Retina (tissue), 1 donor: ENCODE results near the gene GTF2IRD2.
"Not testable (repeated sequence)": the region's sequence is repeated elsewhere in the genome, so short reads cannot be mapped to it uniquely, and the experiment has no call there.

ENCODE experiments used
- DNase-seq: peaks from one replicate; pipeline ENCODE4 v3.0.0-alpha.2; 2016

The GTF2IRD2 gene

DNA sequence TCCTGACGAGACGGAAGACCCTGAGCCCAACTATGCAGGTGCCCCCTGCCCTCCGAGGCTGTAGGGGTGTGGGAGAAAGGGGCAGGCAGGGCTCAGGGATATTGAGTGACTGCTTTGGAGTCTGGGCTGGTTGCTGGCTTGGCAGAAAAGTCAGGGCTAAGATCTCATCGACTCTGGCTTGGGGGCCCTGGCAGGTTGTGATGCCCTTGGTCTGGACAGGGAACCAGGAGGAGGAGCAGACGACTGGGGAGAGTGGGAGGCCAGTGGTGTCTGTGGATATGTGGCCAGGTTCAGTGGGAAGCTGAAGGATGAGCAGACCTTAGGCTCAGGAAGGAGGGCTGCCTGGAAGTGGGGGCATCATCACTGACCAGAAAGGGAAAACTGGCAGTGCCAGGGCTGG lies 67.8 kb downstream of the GTF2IRD2 start:
- DNase-seq: not testable (repeated sequence)

DNA sequence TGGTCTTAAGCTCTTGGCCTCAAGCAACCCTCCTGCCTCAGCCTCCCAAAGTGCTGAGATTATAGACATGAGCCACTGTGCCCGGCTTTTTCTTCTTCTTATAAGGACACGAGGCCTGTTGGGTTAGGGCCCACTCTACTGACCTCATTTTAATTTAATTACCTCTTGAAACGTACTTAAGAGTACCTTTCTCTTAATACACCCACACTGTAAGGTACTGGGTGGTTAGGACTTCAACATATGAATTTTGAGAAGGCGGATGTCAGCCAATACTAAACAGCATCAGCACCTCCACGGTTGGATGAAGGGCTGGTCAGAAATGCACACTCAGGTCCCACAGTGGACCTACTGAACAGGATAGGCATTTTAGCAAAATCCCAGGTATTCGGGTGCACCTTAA lies 69.7 kb downstream of the GTF2IRD2 start:
- DNase-seq: not testable (repeated sequence)

DNA sequence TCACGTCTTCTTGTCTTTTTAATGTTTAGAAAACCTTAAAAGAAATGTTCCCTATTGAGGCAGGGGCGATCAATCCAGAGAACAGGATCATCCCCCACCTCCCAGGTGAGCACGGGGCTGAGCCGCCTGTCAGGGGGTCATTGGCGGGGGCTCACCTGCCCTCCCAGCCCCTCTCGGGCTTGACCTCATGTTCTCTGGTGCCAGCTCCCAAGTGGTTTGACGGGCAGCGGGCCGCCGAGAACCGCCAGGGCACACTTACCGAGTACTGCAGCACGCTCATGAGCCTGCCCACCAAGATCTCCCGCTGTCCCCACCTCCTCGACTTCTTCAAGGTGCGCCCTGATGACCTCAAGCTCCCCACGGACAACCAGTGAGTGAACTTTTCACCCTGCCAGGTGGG lies 72.4 kb downstream of the GTF2IRD2 start:
- not testable (repeated sequence) for DNase-seq

DNA sequence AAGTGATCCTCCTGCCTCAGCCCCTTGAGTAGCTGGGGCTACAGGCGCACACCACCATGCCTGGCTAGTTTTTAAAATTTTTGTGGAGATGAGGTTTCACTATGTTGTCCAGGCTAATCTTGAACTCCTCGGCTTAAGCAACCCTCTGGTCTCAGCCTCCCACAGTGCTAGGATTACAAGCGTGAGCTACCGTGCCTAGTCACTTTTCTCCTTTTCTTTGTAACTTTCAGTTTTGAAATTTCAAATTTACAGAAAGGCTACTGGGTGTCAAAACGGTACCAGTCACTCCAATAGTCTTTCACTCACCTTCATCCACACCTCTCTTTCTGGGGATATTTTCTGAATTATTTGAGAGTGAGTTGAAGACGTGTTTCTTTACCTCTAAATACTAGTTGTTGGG lies 76.3 kb downstream of the GTF2IRD2 start:
- not testable (repeated sequence) for DNase-seq

DNA sequence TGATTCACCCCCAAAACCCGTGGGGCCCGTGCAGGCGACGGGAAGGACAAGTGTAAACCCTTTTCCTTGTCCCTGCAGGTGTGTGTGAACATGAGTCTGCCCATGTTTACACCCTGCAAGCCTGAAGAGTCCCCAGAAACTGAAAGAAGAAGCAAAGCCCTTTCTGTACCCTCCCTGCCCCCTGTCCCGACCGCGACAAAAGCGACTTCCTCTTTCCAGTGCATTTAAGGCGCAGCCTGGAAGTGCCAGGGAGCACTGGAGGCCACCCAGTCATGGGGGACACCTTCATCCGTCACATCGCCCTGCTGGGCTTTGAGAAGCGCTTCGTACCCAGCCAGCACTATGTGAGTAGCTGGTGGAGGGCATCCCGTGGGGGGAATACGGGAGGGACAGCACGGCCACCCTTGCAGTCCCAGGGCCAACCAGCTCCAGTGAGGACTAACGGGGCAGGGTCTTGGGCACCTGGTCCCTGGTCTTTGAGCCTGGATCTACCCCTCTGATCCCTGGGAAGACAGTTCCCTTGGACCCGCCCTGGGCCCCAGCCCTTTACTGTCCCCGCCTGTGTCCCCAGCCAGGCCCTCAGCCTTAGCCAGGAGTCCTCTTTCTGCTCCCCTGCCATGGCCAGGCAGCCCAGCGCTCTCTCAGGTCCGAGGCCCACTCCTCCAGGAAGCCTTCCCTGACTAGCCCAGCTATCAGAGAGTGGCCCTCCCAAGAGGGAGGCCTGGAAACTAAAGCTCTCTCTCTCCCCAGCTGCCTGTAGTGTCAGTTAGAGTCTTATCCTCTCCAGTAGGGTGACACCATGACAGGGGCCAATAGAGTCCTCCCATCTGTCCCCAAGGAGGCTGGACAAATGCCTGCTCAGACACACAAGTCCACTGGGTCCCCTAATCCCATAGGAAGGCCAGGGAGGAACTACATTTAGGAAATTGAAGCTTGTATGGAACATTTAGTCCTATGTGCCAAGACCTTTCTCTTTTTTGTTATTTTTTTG lies 77.3 kb downstream of the GTF2IRD2 start, which contains the start of gene NCF1:
Gene NCF1 (plus strand): TSS at position 252 of the 991 bp plus-strand sequence. CDS start 21 bp downstream, at position 273.
- DNase-seq: not testable (repeated sequence)

DNA sequence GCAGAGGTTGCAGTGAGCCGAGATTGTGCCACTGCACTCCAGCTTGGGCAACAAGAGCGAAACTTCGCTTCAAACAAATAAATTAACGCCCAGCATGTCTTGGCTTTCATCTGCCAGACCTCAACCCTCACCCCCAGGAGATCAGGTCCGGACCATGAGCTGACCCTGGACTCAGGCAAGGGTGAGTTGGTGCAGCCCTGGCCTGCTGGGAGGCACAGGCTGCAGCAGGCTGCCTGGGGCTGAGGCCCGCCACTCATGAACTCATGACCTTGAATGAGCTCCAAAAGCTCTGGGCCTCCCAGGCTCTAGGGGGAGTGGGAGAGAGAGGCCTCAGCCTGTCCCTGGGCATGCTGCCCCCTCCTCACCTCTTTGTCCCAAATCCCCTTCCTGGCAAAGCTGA lies 79.3 kb downstream of the GTF2IRD2 start:
- DNase-seq: not testable (repeated sequence)

DNA sequence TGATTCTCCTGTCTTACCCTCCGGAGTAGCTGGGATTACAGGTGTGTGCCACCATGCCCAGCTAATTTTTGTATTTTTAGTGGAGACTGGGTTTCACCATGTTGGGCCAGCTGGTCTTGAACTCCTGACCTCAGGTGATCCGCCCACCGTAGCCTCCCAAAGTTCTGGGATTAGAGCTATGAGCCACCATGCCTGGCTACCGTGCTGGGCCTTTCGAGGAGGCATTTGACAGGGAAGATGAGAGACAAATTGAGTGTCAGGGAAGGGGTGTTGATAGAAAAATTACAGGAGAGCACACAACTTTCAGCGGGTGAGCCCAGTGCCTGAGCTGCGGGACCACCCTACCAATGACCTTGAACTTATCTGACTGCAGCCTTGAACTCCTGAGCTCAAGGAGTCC lies 81.3 kb downstream of the GTF2IRD2 start:
- DNase-seq: not testable (repeated sequence)

DNA sequence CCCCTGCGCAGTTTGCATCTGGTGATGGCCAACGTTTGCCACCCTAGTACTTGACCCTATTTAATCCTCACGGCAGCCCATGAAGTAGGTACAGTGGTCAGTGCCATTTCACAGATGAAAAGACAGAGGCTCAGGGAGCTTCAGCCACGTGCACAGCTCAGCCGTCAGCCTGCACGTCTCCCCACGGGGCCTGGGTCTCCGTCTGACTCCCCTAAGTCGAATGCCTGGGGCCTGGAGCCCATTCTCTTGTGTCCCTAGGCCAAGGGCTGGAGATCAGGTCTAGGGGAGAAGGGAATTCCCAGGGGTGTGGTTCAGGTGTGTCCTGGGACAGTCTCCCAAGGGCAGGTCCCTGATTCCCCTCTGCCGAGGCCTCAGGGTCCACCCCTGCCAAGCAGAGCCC lies 84.4 kb downstream of the GTF2IRD2 start:
- not testable (repeated sequence) for DNase-seq

DNA sequence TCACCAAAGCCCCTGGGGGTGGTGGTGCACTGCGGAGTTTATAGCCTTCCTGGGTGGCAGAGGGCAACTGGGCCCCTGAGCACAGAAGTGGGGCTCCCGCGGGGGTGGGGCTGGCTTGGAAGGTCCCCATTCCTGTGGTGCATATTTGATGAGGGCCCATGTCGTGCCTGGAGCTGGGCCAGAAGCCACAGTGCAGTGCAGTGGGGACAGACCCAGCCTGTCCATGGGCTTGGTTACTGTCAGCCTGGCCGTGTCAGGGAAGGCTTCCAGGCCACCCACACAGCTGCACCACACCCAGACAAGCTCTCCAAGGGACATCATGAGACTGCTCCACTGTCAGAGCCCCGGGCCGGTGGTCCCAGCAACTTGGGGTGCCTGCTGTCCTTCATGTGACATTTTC lies 84.9 kb downstream of the GTF2IRD2 start:
- DNase-seq: not testable (repeated sequence)

DNA sequence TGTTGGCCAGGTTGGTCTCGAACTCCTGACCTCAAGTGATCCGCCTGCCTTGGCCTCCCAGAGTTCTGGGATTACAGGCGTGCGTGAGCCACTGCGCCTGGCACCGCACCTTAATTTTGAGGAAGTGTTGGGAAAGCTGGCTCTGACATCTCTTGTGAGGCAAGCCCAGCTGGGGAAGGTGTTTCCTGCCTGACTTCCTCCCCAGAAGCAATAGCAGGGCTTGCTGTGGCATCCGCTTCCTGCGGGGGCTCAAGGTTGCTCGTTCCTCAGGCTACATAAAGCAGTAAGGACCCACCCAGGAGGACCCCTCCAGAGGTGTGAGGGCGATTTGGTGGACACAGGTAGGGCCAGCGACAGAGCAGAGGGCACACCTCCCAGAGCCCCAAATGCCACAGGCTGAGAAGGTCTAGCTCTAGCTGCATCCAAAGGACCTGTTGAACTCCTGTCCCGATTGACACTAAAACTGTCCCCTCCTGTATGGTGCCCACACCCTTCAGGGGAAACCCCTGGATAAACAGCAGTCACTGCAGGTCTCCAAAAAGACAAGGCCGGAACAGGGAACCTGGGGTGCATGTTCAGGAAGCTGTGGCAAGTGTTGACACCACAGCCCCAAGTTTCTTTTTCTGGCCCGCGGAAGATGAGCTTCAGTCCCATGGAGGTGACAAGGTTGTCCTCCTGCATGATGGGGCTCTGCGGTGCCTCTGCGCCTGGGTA lies 86.0 kb downstream of the GTF2IRD2 start:
- not testable (repeated sequence) for DNase-seq

DNA sequence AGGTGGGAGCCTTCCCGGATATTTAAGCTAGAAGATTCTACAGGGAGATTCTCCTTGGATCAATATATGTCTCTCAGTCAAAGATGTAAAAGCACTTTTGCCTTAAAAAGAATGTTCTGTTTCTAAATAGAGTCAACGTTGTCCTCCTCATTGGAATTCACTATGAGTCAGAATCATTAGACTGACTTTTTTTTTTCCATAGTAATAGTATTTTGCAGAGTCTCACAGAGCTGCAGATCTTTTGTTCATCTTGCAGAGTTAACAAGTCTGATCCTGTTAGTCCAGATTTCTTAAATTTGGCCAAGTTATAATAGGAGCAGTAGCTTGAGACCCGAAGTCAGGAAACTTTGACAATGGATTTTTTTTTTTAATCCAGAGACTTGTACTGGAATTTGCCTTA lies 92.4 kb downstream of the GTF2IRD2 start:
- not testable (repeated sequence) for DNase-seq

DNA sequence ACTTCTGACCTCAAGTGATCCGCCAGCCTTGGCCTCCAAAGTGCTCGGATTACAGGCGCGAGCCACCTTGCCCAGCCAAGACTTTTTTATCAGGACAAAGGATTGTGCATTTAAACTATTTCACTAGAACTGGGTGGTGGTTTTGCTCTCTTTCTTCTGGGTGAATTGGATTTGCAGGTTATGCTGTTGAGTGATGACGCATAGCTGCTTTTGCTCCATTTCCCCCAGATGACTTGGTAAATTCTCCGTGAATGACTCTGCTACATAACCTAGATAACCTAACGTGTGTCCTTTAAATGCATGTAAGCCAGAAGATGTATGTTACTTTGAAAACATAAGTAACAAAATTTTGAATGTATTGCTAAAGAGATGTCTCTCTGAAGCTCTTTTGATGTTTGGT lies 93.1 kb downstream of the GTF2IRD2 start:
- not testable (repeated sequence) for DNase-seq

DNA sequence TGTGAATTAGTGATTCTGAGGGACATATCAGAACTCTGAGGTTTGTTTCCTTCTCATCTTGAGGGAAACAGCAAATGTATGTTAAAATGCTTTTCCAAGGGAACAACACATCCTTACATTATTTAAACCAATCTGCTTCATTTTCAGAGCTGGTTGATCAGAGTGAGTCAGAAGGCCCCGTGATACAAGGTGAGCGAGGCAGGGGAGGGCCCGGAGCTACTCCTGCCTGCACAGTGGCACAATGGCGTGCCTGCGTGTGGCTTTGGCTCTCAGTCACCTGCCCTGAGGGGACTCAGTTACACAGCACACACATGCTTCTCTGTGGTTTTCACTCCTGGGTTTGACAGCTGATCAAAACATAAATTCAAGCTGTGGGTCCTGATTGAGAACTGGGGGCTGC lies 94.7 kb downstream of the GTF2IRD2 start:
- not testable (repeated sequence) for DNase-seq

DNA sequence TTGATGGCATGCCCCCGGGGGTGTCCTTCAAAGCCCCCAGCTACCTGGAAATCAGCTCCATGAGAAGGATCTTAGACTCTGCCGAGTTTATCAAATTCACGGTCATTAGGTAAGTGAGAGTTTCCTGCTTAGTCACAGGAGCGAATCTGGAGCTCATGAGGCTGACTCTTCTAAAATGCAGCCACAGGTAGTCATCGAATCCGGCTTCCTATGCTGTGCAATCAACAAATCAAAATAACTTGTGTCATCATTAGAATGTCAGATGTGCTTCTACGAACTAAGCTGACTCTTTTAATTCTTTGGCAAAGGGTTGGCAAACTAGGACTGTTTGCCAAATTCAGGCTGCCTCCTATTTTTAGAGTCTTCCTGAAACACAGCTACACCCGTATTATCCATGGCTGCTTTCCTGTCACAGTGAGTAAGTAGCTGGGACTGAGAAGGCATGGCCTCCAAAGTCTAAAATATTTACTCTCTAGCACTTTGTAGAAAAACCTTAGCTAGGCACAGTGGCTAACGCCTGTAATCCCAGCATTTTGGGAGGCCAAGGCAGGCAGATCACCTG lies 97.4 kb downstream of the GTF2IRD2 start:
- DNase-seq: not testable (repeated sequence)
